GM12878 (cell line): ENCODE data around the gene PEX12. TPM values are rescaled to one million over a fixed set of nuclear protein-coding genes. Genes with fewer than 3 reads are reported as not detected.

Experiments used
- ATAC-seq: fragments of 200-7000 bp; cut with Tn5 transposase; 3 replicates; pipeline ENCODE4 v1.9.1; 2020; ENCODE audit warnings: mild to moderate bottlenecking, moderate library complexity
- BruUV-seq: library from RNA; stranded (reverse); fragments of 400-500 nt; replicated peaks from 2 replicates; lab custom pipeline; 2021; lab: Mats Ljungman, UMichigan
- CTCF ChIA-PET: fragments of 300-600 bp; sonication (Branson Sonifier 250); formaldehyde crosslinking; extraction: SDS; loops from one replicate; lab custom pipeline; 2021; ENCODE audit warnings: inconsistent platforms; lab: Yijun Ruan, JAX
- POLR2A ChIA-PET: fragments of 350-600 bp; formaldehyde crosslinking; extraction: SDS; loops from one replicate; lab custom pipeline; 2021; ENCODE audit warnings: inconsistent platforms; lab: Charles Lee
- RAD21 ChIA-PET: fragments of 300-600 bp; sonication (Branson Sonifier 250); formaldehyde crosslinking; loops from one replicate; lab custom pipeline; 2023; ENCODE audit warnings: antibody characterized with exemption; ENCODE audit not compliant: unreplicated experiment; lab: Charles Lee
- SMC1A ChIA-PET: fragments of 300-600 bp; sonication (Branson Sonifier 250); formaldehyde crosslinking; loops from one replicate; lab custom pipeline; 2023; ENCODE audit not compliant: unreplicated experiment, uncharacterized antibody; lab: Charles Lee
- DNase-seq: peaks from one replicate; pipeline ENCODE4 v3.0.0-alpha.2; 2011; ENCODE audit warnings: low read depth, low spot score
- FAIRE-seq: peaks from 3 replicates; lab custom pipeline; 2011; peaks lifted over from hg19 to GRCh38; lab: Jason Lieb, UNC
- H2AFZ ChIP-seq: 2 replicates; pipeline ENCODE4 v1.6.0; 2011; ENCODE audit warnings: low read depth, low read length, control low read depth; ENCODE audit not compliant: control insufficient read depth
- H3K27ac ChIP-seq: 2 replicates; pipeline ENCODE4 v1.5.1; 2011; ENCODE audit warnings: control low read depth; ENCODE audit not compliant: control insufficient read depth, insufficient read depth
- H3K27me3 ChIP-seq, 2 experiments: replicated peaks in 1 of 2; 2 replicates each; pipeline versions ENCODE4 v1.6.0 to v1.6.1; 2011; ENCODE audit warnings: low read length in 1 of 2; ENCODE audit not compliant: control insufficient read depth in 2 of 2, insufficient read depth in 2 of 2
- H3K36me3 ChIP-seq, 2 experiments: 2 replicates each; pipeline ENCODE4 v1.5.1; 2011; ENCODE audit warnings: low read length in 1 of 2; ENCODE audit not compliant: control insufficient read depth in 2 of 2, insufficient read depth in 2 of 2
- H3K4me1 ChIP-seq: 2 replicates; pipeline ENCODE4 v1.6.1; 2011; ENCODE audit warnings: mild to moderate bottlenecking, low read length, moderate library complexity, mixed read lengths; ENCODE audit not compliant: control insufficient read depth, insufficient read depth
- H3K4me2 ChIP-seq: 2 replicates; pipeline ENCODE4 v1.6.0; 2011; ENCODE audit warnings: control low read depth; ENCODE audit not compliant: control insufficient read depth, insufficient read depth
- H3K4me3 ChIP-seq: fragments of 200-600 bp; sonication (generic); 2 replicates; pipeline ENCODE4 v1.5.1; 2016
- H3K79me2 ChIP-seq: 2 replicates; pipeline ENCODE4 v1.6.0; 2011; ENCODE audit warnings: low read length; ENCODE audit not compliant: control insufficient read depth, insufficient read depth
- H3K9ac ChIP-seq: 2 replicates; pipeline ENCODE4 v1.8.0; 2011; ENCODE audit warnings: low read length, control low read depth, mixed read lengths; ENCODE audit not compliant: control insufficient read depth, insufficient read depth
- H3K9me3 ChIP-seq: replicated peaks from 3 replicates; pipeline ENCODE4 v1.5.1; 2011; ENCODE audit warnings: mild to moderate bottlenecking, low read length; ENCODE audit not compliant: control insufficient read depth, insufficient read depth
- H4K20me1 ChIP-seq: 2 replicates; pipeline ENCODE4 v1.6.0; 2011; ENCODE audit not compliant: control insufficient read depth, insufficient read depth
- BCL11A ChIP-seq: IDR thresholded peaks from 2 replicates; pipeline ENCODE4 v1.6.1; 2011; ENCODE audit warnings: low read depth, low read length
- HDGF ChIP-seq: fragments of 450-650 bp; IDR thresholded peaks from 2 replicates; pipeline ENCODE4 v1.6.1; 2016; ENCODE audit warnings: antibody characterized with exemption
- IRF4 ChIP-seq: IDR thresholded peaks from 2 replicates; pipeline ENCODE4 v1.6.1; 2011; ENCODE audit warnings: low read depth, low read length
- NR2C2 ChIP-seq: IDR thresholded peaks from 2 replicates; pipeline ENCODE4 v1.6.1; 2011; ENCODE audit warnings: borderline replicate concordance, low read depth; ENCODE audit not compliant: control insufficient read depth, insufficient read length
- PRDM15 ChIP-seq: fragments of 450-650 bp; formaldehyde crosslinking; IDR thresholded peaks from 2 replicates; pipeline ENCODE4 v1.4.0; 2020; ENCODE audit warnings: mild to moderate bottlenecking, moderate library complexity
- SMARCA5 ChIP-seq: fragments of 450-650 bp; IDR thresholded peaks from 2 replicates; pipeline ENCODE4 v1.6.1; 2017; ENCODE audit warnings: mild to moderate bottlenecking
- SMC3 ChIP-seq: IDR thresholded peaks from 2 replicates; pipeline ENCODE4 v1.6.1; 2011; ENCODE audit warnings: low read length, improper control_type of control experiment, borderline replicate concordance
- STAT1 ChIP-seq: fragments of 450-650 bp; conservative IDR thresholded peaks from 2 replicates; pipeline ENCODE4 v1.6.1; 2014; ENCODE audit warnings: antibody characterized with exemption, mild to moderate bottlenecking
- SUPT20H ChIP-seq: IDR thresholded peaks from 2 replicates; pipeline ENCODE4 v1.6.1; 2011; ENCODE audit warnings: low read depth, mild to moderate bottlenecking, low read length, moderate library complexity, borderline replicate concordance; ENCODE audit not compliant: control insufficient read depth
- TBL1XR1 ChIP-seq: IDR thresholded peaks from 2 replicates; pipeline ENCODE4 v1.6.1; 2012; ENCODE audit warnings: low read depth, low read length, improper control_type of control experiment
- ZNF274 ChIP-seq: IDR thresholded peaks from one replicate; pipeline ENCODE4 v1.8.0; 2011; ENCODE audit not compliant: insufficient read length, insufficient read depth
- WGBS: methylation state at CpG from one replicate; pipeline ENCODE4 v1.1.6; 2016; ENCODE audit warnings: low lambda C conversion rate; ENCODE audit not compliant: insufficient replicate concordance, insufficient coverage; ENCODE audit errors: missing lambda C conversion rate; 5-methylcytosine and 5-hydroxymethylcytosine counted together
- in situ Hi-C: fragments of 300-500 bp; cut with MboI; formaldehyde crosslinking; loops from 9 replicates; pipeline ENCODE4 v1.14.3; 2018; ENCODE audit warnings: mixed read lengths
- intact Hi-C: fragments of 100-400 bp; cut with micrococcal nuclease; formaldehyde crosslinking; loops from one replicate; pipeline ENCODE4 v1.14.2; 2022; ENCODE audit not compliant: unreplicated experiment
- polyA plus RNA-seq, 11 experiments: library from polyadenylated mRNA; depleted of rRNA in 4 of 11; unstranded in 6 of 11; stranded (reverse) in 5 of 11; fragments of >200 nt; fragmentation: Nextera tagmentation in 4 of 11; fragmentation: Illumina TruSeq in 1 of 11; extraction: Ambion mirVana in 4 of 11; extraction: Trizol in 1 of 11; gene quantifications; 1 replicate in 1 of 11; 2 replicates in 10 of 11; pipeline versions ENCODE4 v1.2.1 to v1.2.3, GENCODE V29; 2011 to 2016; ENCODE audit warnings: inconsistent platforms in 2 of 11, missing spikeins in 2 of 11, low read depth in 1 of 11
- total RNA-seq, 4 experiments: library from RNA; depleted of rRNA in 3 of 4; stranded (reverse); fragments of >200 nt in 3 of 4; fragmentation: Illumina TruSeq in 1 of 4; extraction: Trizol in 1 of 4; gene quantifications; 2 replicates each; pipeline versions ENCODE4 v1.2.1 to v1.2.3, GENCODE V29; 2013 to 2021
- TF ChIP-seq, protein P1 (sequence below): IDR thresholded peaks from 2 replicates; pipeline ENCODE4 v1.6.1; 2011; ENCODE audit warnings: borderline replicate concordance, low read depth, mild to moderate bottlenecking, moderate library complexity, mixed read lengths, low read length; ENCODE audit not compliant: insufficient read depth; ENCODE audit errors: extremely low read length

PEX12 gene
- total and polyA plus RNA-seq, 10 of the 15 experiments (the other 5 are each of a cell fraction or from before 2014, with no cell fraction given), result 2.9 to 15.8 (median 4.6) TPM

DNA sequence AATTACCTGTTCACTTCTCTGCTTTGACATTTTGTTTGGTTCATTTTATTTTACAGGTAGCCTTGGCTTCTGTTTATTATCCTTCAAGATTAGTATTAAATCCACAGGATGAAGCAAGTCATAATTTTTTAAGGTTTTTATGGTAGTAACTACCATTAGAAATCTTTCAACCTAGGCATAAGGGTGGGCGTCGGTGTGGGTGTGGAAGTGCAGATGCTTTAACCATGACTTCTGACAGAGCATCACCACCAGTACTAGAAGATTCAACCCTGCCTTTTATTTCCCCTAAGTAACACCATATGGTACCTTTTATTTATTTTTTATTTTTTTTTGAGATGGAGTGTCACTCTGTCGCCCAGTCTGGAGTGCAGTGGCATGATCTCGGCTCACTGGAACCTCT lies 31.5 kb upstream of the PEX12 start:
- 84% methylated on average over 4 of the region's 4 CpGs for WGBS
- Histone ChIP-seq H3K27me3 (no peaks in the 10 kb centered on the region), H3K79me2 (no peaks in the 10 kb centered on the region), H2AFZ (no peak overlapping the region), H3K4me2 (no peak overlapping the region), H3K9me3 (no peaks in the 10 kb centered on the region), H4K20me1 (no peaks in the 10 kb centered on the region), H3K4me1 (no peaks in the 10 kb centered on the region), H3K36me3 (peaks cover 0 to 18% of the 10 kb centered on the region in 2 experiments; a peak in 2 of 4 replicates), H3K9ac (no peak overlapping the region), H3K27ac (no peak overlapping the region), H3K4me3 (no peak overlapping the region)
- intact Hi-C loops (no loop called here), in situ Hi-C loops (loop anchor here (5.0 kb wide), 1 partner anchor 137 kb away; no protein-coding TSS in a partner anchor)
- TF ChIP-seq NR2C2, result no peak
- no peak for TF ChIP-seq ZNF274
- TF ChIP-seq STAT1, result no peak
- no peak for TF ChIP-seq SUPT20H
- TF ChIP-seq HDGF, result no peak
- no peak for TF ChIP-seq IRF4
- no peak for FAIRE-seq
- POLR2A ChIA-PET, result no interaction called here
- no TSS peak for BruUV-seq
- DNase-seq, result no peak
- RAD21 ChIA-PET, result no interaction called here
- ATAC-seq, result no peak
- SMC1A ChIA-PET, result no interaction called here
- CTCF ChIA-PET, result no interaction called here

DNA sequence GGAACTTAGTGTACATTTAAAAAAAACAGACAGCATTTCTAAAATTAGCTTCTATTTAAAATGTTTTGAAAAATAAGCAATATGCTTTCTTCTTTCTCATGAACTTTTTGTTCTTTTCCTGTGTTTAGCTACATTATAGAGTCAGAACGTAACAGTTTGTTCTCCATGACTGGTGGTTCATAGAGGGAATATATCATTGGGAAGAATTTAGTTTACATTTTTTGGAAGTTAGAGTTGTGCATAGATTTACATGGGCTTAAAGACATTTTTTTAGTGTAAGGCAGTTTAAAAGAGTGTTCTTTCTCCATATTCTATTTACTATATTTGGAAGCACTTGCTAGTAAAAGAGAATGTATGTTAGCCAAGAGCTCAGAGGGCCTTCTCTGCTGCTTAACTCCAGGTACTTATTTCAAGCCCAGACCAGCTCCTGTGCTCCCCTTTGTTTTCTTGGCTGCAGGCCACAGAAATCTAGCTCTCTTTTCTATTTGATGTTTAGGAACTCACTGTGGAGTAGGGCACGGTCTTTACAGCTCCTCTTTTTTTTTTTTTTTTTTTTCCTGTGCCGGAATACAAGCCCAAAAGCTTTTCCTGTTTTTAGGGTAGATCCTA lies 29.0 kb upstream of the PEX12 start:
- Histone ChIP-seq H3K4me2 (no peak overlapping the region), H4K20me1 (no peaks in the 10 kb centered on the region), H3K9me3 (no peaks in the 10 kb centered on the region), H3K4me1 (no peaks in the 10 kb centered on the region), H3K4me3 (no peak overlapping the region), H3K79me2 (no peaks in the 10 kb centered on the region), H3K36me3 (peaks cover 0 to 21% of the 10 kb centered on the region in 2 experiments; a peak in 2 of 4 replicates), H3K9ac (no peak overlapping the region), H2AFZ (no peak overlapping the region), H3K27ac (no peak overlapping the region), H3K27me3 (no peaks in the 10 kb centered on the region)
- ChIA-PET SMC1A (interaction anchor here (0.6 to 2.5 kb wide), 6 partner anchors 10 to 270 kb away, joined by 3 to 7 read pairs (median 3); no protein-coding TSS in a partner anchor), RAD21 (interaction anchor here (1.5 kb wide), 1 partner anchor 140 kb away, joined by 4 read pairs; no protein-coding TSS in a partner anchor), POLR2A (interaction anchor here (0.6 kb wide), 3 partner anchors 28 to 410 kb away, joined by 3 to 4 read pairs (median 4); partner anchors contain the start of gene SLFN14), CTCF (interaction anchor here (0.6 to 2.2 kb wide), 7 partner anchors 10 to 209 kb away, joined by 3 to 9 read pairs (median 4); no protein-coding TSS in a partner anchor)
- in situ Hi-C loops (loop anchor here (5.0 kb wide), 1 partner anchor 140 kb away; no protein-coding TSS in a partner anchor), intact Hi-C loops (no loop called here)
- BruUV-seq, result no TSS peak
- FAIRE-seq (no peak), DNase-seq (no peak), ATAC-seq (no peak)
- WGBS, result 90% methylated on average over 2 of the region's 3 CpGs
- no peak for TF ChIP-seq TBL1XR1
- TF ChIP-seq, protein P1, sequence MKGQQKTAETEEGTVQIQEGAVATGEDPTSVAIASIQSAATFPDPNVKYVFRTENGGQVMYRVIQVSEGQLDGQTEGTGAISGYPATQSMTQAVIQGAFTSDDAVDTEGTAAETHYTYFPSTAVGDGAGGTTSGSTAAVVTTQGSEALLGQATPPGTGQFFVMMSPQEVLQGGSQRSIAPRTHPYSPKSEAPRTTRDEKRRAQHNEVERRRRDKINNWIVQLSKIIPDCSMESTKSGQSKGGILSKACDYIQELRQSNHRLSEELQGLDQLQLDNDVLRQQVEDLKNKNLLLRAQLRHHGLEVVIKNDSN, result no peak
- no peak for TF ChIP-seq PRDM15 (CRISPR knock-in tag)
- no peak for TF ChIP-seq SMC3
- no peak for TF ChIP-seq ZNF274
- no peak for TF ChIP-seq BCL11A
- no peak for TF ChIP-seq SMARCA5
